Right cardiac atrium (tissue), 5 donors: ENCODE results near the gene ARMC8. TPM values are rescaled to one million over a fixed set of nuclear protein-coding genes. Genes with fewer than 3 reads are reported as not detected.
A peak's percentile ranks its signal among the peaks of the same experiment; 100 is the strongest.

Source experiments
- ATAC-seq, 2 donors: fragments of 200-7000 bp; cut with Tn5 transposase; one replicate each; pipeline versions ENCODE4 v1.8.0 to v1.9.1; 2020; ENCODE audit warnings: moderate library complexity in 2 of 2, mild to moderate bottlenecking in 1 of 2
- DNase-seq, 3 donors: peaks; one replicate each; pipeline ENCODE4 v3.0.0-alpha.2; 2020
- H3K27ac ChIP-seq: one replicate; pipeline ENCODE4 v1.5.1; 2013; ENCODE audit warnings: mild to moderate bottlenecking, low read length, control low read depth, moderate library complexity
- H3K27me3 ChIP-seq: one replicate; pipeline ENCODE4 v1.6.1; 2013; ENCODE audit not compliant: control insufficient read depth, insufficient read depth
- H3K4me1 ChIP-seq: one replicate; pipeline ENCODE4 v1.6.1; 2013; ENCODE audit warnings: low read length; ENCODE audit not compliant: control insufficient read depth, insufficient read depth
- H3K4me3 ChIP-seq: one replicate; pipeline ENCODE4 v1.5.1; 2013; ENCODE audit warnings: low read length, control low read depth
- H3K9me3 ChIP-seq: one replicate; pipeline ENCODE4 v1.6.1; 2013; ENCODE audit warnings: low read length; ENCODE audit not compliant: control insufficient read depth
- WGBS: extraction: QIAGEN DNeasy Blood & Tissue Kit; methylation state at CpG from one replicate; pipeline ENCODE4 v1.1.7; 2013; 5-methylcytosine and 5-hydroxymethylcytosine counted together
- intact Hi-C, 4 donors: fragments of 100-400 bp; cut with DNase I; formaldehyde crosslinking; loops; one replicate each; pipeline versions ENCODE4 v1.11.0 to v1.14.0; 2022 to 2023
- polyA plus RNA-seq: library from polyadenylated mRNA; stranded (reverse); fragments of 200-250 nt; gene quantifications from one replicate; pipeline ENCODE4 v1.2.3, GENCODE V29; 2013
- total RNA-seq, 4 donors: library from RNA; stranded (reverse); fragmentation: NEBNext Ultra II Directional; extraction: Animal tissue kit (Norgen Biotek cat#: 25700); gene quantifications; one replicate each; pipeline ENCODE4 v1.2.1, GENCODE V29; 2021
- donor health status: healthy with polysubstance abuse.
- donor health status: DM: no; HTN: yes; CAD: no.
- donor health status: DM: no; HTN: no; CAD: no.
- donor health status: DM: no; HTN: yes; CAD: no; lungs with severe emphysema.
- donor health status: DM: yes; HTN: yes; CAD: no.

The ARMC8 gene
- total and polyA plus RNA-seq, 5 donors = 14.3 to 48.6 (median 35.3) TPM

DNA sequence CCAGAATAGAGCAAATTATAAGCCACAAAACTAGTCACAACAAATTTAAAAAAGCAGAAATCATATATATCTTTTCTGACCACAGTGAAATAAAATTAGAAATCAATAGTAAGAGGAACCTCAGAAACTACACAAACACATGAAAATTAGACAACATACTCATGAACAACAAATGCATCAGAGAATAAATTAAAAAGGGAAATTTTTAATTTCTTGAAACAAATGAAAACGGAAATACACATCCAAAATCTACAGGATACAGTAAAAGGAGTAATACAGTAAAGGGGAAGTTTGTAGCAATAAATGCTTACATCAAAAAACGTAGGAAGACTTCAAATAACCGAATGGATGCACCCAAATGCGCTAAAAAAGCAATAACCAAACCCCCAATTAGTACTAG lies 123.4 kb downstream of the ARMC8 start:
- no peak for ATAC-seq
- intact Hi-C loops = no loop called here
- Histone ChIP-seq H3K27ac (no peak overlapping the region), H3K4me3 (no peak overlapping the region), H3K9me3 (peaks cover 5% of the 10 kb centered on the region), H3K27me3 (no peaks in the 10 kb centered on the region), H3K4me1 (no peaks in the 10 kb centered on the region)
- WGBS = 82% methylated on average over 4 of the region's 4 CpGs
- no peak for DNase-seq

DNA sequence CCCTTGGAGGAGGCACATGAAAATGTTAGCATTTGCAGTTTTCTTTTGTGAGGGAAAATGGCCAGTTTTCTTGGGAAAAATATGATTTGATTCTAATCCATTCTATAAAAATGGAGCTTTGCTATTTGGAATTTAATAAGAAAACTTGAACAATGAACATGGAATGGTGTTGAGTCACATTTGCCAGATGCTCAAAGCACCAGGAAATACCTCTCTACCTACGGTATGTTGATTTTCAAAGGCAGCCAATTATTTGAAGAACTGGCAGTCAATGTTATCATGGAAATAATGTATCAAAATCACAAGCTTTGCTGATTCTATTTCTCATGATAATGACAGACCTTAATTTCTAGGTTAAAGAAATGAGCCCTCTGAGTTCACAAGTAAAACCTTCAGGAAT lies 127.7 kb downstream of the ARMC8 start:
- no peak overlapping the region for H3K4me3 ChIP-seq
- H3K4me1 ChIP-seq = no peaks in the 10 kb centered on the region
- 54% methylated on average over 1 of the region's 1 CpG for WGBS
- intact Hi-C loops = no loop called here
- no peaks in the 10 kb centered on the region for H3K9me3 ChIP-seq
- no peaks in the 10 kb centered on the region for H3K27me3 ChIP-seq
- DNase-seq = no peak
- H3K27ac ChIP-seq = no peak overlapping the region
- no peak for ATAC-seq

DNA sequence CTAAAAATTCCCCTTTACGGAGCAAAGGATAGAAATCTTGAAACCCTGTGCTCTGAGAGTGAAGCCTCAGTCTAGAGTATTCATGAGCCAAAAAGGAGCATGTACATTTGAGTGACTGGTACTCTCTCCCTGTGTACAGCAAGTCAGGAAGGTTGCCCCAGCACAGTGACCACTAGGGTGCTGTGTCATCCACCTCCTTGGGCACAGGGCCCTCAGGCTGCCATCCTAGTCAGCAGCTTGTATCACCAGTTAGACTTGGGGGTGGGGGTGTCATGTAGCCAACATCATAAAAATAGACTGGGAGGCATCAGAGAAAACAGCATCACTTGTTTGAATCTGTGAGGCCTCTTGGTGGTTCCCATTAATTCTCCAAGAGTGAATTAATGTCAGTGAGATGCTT lies 130.6 kb downstream of the ARMC8 start:
- intact Hi-C loops = no loop called here
- Histone ChIP-seq H3K27me3 (no peaks in the 10 kb centered on the region), H3K27ac (no peak overlapping the region), H3K4me3 (no peak overlapping the region), H3K4me1 (no peaks in the 10 kb centered on the region), H3K9me3 (no peaks in the 10 kb centered on the region)
- ATAC-seq (no peak), DNase-seq (no peak)
- WGBS = 95% methylated on average over 1 of the region's 1 CpG

DNA sequence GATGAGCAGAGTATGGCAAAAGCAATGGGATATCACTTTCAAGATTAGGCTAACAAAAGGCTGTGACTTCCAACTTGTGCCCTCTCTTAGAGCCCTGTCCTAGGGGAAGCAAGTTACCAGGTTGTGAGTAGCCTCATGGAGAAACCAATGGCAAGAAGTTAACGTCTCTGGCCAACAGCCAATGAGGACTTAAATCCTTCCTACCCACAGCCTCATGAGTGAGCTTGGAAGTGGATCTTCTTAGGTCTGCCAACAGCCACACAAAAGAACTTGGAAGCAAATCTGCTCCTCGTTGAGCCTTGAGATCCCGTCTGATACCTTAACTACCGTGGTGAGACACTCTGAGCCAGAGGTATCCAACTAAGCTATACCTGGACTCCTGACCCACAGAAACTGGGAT lies 136.9 kb downstream of the ARMC8 start:
- Histone ChIP-seq H3K27ac (no peak overlapping the region), H3K27me3 (no peaks in the 10 kb centered on the region), H3K4me3 (no peak overlapping the region), H3K4me1 (peaks cover 6% of the 10 kb centered on the region), H3K9me3 (no peaks in the 10 kb centered on the region)
- intact Hi-C loops = no loop called here
- ATAC-seq (no peak), DNase-seq (no peak)
- 53% methylated on average over 4 of the region's 4 CpGs for WGBS

DNA sequence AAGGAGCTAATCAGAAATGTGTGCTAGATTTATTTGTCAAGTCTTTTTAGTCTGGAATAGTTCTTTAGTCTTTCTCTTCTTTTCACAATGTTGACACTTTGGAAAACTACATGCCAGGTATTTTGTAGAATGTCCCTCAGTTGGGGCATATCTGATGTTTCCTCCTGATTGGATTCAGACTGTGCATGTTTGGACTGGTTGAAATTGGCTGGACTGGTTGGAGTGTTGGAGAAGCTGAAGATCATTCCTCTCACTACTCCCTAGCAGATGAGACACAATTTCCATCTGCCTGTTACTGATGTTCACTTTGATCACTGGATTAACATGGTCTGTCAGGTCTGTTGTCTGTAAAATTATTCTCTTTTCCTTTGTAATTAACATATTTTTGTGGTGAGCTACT lies 138.9 kb downstream of the ARMC8 start:
- intact Hi-C loops = no loop called here
- DNase-seq (no peak), ATAC-seq (no peak)
- Histone ChIP-seq H3K4me3 (no peak overlapping the region), H3K27me3 (no peaks in the 10 kb centered on the region), H3K4me1 (peaks cover 6% of the 10 kb centered on the region), H3K27ac (no peak overlapping the region), H3K9me3 (no peaks in the 10 kb centered on the region)

DNA sequence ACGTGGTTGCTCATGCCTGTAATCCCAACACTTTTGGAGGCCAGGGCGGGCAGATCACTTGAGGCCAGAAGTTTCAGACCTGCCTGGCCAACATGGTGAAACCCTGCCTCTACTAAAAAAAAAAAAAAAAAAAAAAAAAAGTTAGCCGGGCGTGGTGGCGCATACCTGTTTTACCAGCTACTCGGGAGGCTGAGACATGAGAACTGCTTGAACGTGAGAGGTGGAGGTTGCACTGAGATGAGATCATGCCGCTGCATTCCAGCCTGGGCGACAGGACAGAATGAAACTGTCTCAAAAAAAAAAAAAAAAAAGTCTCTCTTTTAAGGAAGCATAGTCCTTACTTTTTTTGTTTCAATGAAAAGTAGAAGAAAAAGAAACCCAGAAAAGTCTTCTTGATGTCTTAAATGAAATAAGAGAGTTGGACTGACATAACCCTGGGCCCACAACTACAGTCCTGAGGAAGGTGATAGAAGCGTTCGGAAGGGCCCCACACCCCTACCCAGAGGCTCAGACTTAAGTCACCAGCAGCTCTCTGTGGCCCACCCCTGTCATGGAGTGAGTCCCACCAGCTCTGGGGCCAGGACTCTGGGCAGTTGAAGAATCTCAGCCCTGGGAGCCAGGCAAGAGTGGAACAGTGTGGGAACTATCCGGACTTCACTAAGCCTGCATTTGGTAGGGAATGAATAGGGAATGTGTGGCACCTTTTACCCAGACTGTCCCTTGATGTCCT lies 139.9 kb downstream of the ARMC8 start:
- Histone ChIP-seq H3K27me3 (no peaks in the 10 kb centered on the region), H3K9me3 (no peaks in the 10 kb centered on the region), H3K4me1 (peaks cover 6% of the 10 kb centered on the region), H3K27ac (no peak overlapping the region), H3K4me3 (no peak overlapping the region)
- ATAC-seq (no peak), DNase-seq (no peak)
- intact Hi-C loops = no loop called here
- WGBS = 92% methylated on average over 12 of the region's 12 CpGs

DNA sequence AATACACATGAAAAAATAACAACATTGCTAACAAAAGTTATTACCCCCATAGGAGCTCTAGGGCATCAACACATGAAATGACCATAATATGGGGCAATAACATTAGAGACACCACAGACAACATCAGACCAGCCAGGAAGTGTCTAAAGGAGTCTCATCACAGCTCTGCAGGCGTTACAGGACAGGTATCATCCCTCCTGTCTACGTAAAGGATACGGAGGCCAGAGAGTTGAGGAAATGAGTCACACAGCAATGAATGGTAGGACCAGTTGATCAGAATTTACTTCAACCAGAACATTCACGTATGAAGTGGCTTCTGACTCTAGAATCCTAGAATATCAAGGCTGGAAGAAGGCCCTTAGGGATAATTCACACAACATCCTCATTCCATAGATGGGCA lies 140.7 kb downstream of the ARMC8 start:
- intact Hi-C loops = no loop called here
- Histone ChIP-seq H3K4me1 (peaks cover 6% of the 10 kb centered on the region), H3K27ac (no peak overlapping the region), H3K4me3 (no peak overlapping the region), H3K27me3 (no peaks in the 10 kb centered on the region), H3K9me3 (no peaks in the 10 kb centered on the region)
- ATAC-seq (no peak), DNase-seq (no peak)
- 76% methylated on average over 4 of the region's 4 CpGs for WGBS

DNA sequence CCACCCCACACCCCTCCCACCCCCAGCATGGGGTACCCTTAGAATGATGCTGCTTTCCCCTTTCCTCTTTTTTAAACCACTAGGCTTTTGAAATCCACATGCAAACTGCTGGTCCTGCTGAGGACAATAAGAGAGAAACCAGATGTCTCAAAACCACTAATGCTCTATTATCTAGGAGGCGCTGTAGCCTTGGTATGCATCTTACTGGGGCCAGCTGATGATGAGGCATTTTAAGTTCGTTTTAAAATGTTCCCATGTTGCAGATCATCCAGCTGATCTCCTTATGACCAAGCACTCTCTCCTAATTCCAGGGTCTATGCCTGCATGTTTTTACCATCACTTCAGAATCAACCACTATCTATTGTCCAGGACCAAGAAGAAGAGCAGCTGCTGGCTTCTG lies 141.2 kb downstream of the ARMC8 start:
- WGBS = 28% methylated on average over 2 of the region's 2 CpGs
- ATAC-seq = no peak
- no peak overlapping the region for H3K4me3 ChIP-seq

DNA sequence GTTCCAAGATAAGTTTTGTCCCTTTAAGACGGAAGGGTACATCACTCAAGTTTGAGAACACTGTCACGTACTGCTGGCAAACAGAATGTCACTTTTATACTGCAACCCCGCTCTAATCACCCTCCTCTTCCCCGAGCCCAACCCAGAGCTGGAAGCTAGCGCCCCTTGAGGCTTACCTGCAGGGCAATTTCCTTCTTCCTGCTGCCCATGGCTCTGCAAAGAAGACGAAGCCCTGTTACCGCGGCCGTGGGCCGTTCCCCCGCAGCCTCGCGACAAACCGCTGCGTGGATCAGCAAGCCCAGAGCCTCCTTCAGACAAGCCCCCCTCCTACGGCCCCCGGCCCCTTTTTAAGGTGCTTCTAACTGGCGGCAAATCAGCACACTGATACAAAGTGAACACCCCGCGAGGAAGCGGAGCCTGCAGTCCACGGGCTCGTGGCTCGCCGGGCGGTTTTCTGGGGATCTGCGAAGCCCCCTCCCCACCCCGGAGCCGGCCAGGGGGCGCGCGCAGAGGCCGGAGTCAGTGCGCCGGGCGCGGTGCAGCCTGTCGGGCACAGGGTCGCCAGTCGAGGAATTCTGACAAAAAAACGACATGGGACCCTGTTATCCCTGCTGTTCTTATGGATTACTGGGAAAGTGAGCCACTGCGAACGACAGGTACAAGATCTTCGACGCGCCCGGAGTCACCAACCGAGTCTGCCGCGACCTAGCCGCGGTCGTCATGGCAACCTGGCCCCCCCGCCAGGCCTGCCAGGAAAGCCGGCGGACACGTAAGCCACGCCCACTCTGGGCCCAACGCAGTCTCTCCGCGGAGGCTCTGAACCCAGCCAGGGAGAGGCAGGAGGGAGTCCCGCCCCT lies 142.3 kb downstream of the ARMC8 start, which contains the start of gene NME9:
TSS of gene NME9 (minus strand) at position 725 of the 857 bp plus-strand sequence. CDS start at position 209, 516 bp downstream.
- Histone ChIP-seq H3K4me1 (no peaks in the 10 kb centered on the region), H3K4me3 (peak within 1 kb of the TSS; percentile 70), H3K27me3 (no peaks in the 10 kb centered on the region), H3K9me3 (no peaks in the 10 kb centered on the region), H3K27ac (peak within 1 kb of the TSS; percentile 4)
- ATAC-seq (peak; percentile 97 to 98), DNase-seq (peak; percentile 92 to 97 (median 95))
- intact Hi-C loops = no loop called here
- under 1% methylated on average over 62 of the region's 62 CpGs for WGBS

More for the DNA sequence above, 141.2 kb downstream of the ARMC8 start:
- DNase-seq = no peak
- no peaks in the 10 kb centered on the region for H3K9me3 ChIP-seq
- no peak overlapping the region for H3K27ac ChIP-seq
- H3K4me1 ChIP-seq = peaks cover 6% of the 10 kb centered on the region
- no peaks in the 10 kb centered on the region for H3K27me3 ChIP-seq
- intact Hi-C loops = no loop called here

DNA sequence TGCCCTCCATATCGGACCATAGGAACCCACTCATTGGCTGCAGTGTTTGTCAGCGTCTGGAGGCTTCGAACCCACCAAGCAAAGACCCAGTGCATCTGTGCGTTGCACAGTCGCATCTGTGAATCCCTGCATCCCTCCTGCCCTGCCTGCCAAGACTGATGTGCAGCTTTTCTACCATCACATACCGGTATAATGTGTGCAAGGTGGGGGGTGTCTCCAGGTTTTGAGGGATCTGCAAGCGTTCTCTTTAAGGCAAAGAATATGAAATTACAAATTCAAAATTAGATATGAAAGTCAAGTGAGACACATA lies 142.8 kb downstream of the ARMC8 start:
- no peak for ATAC-seq
- no peak overlapping the region for H3K27ac ChIP-seq
- WGBS = 11% methylated on average over 7 of the region's 7 CpGs

DNA sequence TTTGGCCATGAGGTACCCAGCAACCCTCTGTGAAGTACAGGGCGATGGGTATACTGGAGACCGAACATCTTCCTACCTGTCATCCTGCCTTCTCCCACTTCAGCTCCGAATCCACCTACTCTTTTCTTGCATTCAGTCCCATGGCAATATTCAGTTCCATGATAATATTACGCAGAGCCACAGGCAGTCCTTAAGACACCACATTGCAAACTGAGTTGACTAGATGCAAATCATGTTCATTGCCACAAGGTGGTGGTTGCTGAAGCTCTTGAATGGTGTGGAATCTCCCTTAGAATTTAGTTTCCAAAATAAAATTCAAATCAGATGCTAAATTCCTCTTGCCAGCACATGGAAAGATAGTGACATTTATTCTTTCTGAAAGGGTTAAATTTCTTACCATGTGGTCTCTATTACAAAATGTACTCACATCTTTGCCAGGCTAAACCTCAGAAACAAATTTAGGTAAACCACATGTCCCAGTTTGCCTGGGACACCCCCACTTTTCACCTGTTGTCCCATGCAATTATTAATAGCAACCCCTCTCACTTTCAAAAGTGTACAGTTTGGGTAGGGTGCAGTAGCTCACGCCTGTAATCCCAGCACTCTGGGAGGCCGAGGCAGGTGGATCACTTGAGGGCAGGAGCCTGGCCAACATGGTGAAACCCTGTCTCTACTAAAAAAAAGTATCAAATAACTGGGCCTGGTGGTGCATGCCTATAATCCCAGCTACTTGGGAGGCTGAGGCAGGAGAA lies 144.2 kb downstream of the ARMC8 start:
- intact Hi-C loops = loop anchor here in 2 of 4 donors (5.0 to 10.0 kb wide), 2 partner anchors 81 to 103 kb away; partner anchors contain the start of gene ESYT3 (in 1 of the 2)
- DNase-seq (no peak), ATAC-seq (no peak)
- no peaks in the 10 kb centered on the region for H3K27me3 ChIP-seq
- H3K4me1 ChIP-seq = no peaks in the 10 kb centered on the region
- H3K4me3 ChIP-seq = no peak overlapping the region
- H3K27ac ChIP-seq = no peak overlapping the region
- 82% methylated on average over 6 of the region's 6 CpGs for WGBS
- H3K9me3 ChIP-seq = no peaks in the 10 kb centered on the region

More for the DNA sequence above, 142.8 kb downstream of the ARMC8 start:
- no peaks in the 10 kb centered on the region for H3K9me3 ChIP-seq
- H3K4me1 ChIP-seq = no peaks in the 10 kb centered on the region
- intact Hi-C loops = loop anchor here in 2 of 4 donors (5.0 to 10.0 kb wide), 2 partner anchors 82 to 105 kb away; partner anchors contain the start of gene ESYT3 (in 1 of the 2)
- H3K27me3 ChIP-seq = no peaks in the 10 kb centered on the region
- no peak for DNase-seq
- H3K4me3 ChIP-seq = peak overlapping the region; percentile 70
